Progenitor cell of endocrine pancreas (in vitro differentiated cells): ENCODE measurements around the gene CAMK4. TPM values are rescaled to one million over a fixed set of nuclear protein-coding genes. Genes with fewer than 3 reads are reported as not detected.

Experiments used
- DNase-seq: peaks from one replicate; pipeline ENCODE4 v3.0.0; 2021; ENCODE audit warnings: low spot score; ENCODE audit not compliant: unreplicated experiment
- H3K27ac Mint-ChIP-seq: 2 replicates; pipeline ENCODE4 v1.8.0; 2021; ENCODE audit warnings: mild to moderate bottlenecking, moderate library complexity, mixed read lengths
- H3K27me3 Mint-ChIP-seq: 2 replicates; pipeline ENCODE4 v1.8.0; 2021; ENCODE audit warnings: mixed read lengths
- H3K36me3 Mint-ChIP-seq: 2 replicates; pipeline ENCODE4 v1.8.0; 2022; ENCODE audit warnings: mixed read lengths; ENCODE audit not compliant: insufficient read depth
- H3K4me1 Mint-ChIP-seq: 2 replicates; pipeline ENCODE4 v1.8.0; 2021; ENCODE audit warnings: low read depth, mixed read lengths
- H3K4me3 Mint-ChIP-seq: 2 replicates; pipeline ENCODE4 v1.8.0; 2021; ENCODE audit warnings: low read depth, mild to moderate bottlenecking, moderate library complexity, mixed read lengths
- H3K9me3 Mint-ChIP-seq: 2 replicates; pipeline ENCODE4 v1.8.0; 2021; ENCODE audit warnings: low read depth, mixed read lengths
- CTCF ChIP-seq: fragments of 200-600 bp; sonication (generic); IDR thresholded peaks from one replicate; pipeline ENCODE4 v1.5.0; 2021; ENCODE audit warnings: antibody characterized with exemption, mild to moderate bottlenecking; ENCODE audit not compliant: unreplicated experiment
- total RNA-seq: library from RNA; stranded (reverse); gene quantifications from 2 replicates; pipeline ENCODE4 v1.2.1, GENCODE V29; 2021

The CAMK4 gene
- total RNA-seq, 1 donor from 2014 or later, result 2.3 TPM

GRCh38 chr5:111488353-111488752 is 264.2 kb downstream of the CAMK4 start:
- TF ChIP-seq CTCF, result no peak

GRCh38 chr5:111493031-111493430 is 268.8 kb downstream of the CAMK4 start:
- H3K9me3 Mint-ChIP-seq, result no peaks in the 10 kb centered on the region
- DNase-seq, result no peak
- TF ChIP-seq CTCF, result no peak
- no peak overlapping the region for H3K27ac Mint-ChIP-seq
- H3K4me3 Mint-ChIP-seq, result no peak overlapping the region
- no peaks in the 10 kb centered on the region for H3K27me3 Mint-ChIP-seq
- peaks cover 4% of the 10 kb centered on the region for H3K36me3 Mint-ChIP-seq
- peaks cover 12% of the 10 kb centered on the region for H3K4me1 Mint-ChIP-seq

More at GRCh38 chr5:111488353-111488752, 264.2 kb downstream of the CAMK4 start:
- Mint-ChIP-seq H3K9me3 (no peaks in the 10 kb centered on the region), H3K27me3 (no peaks in the 10 kb centered on the region), H3K4me1 (peaks cover 6% of the 10 kb centered on the region), H3K36me3 (no peaks in the 10 kb centered on the region), H3K4me3 (no peak overlapping the region), H3K27ac (no peak overlapping the region)
- no peak for DNase-seq

- Mint-ChIP-seq H3K36me3 (peaks cover 7% of the 10 kb centered on the region), H3K4me1 (peaks cover 10% of the 10 kb centered on the region), H3K9me3 (no peaks in the 10 kb centered on the region), H3K4me3 (no peak overlapping the region), H3K27me3 (no peaks in the 10 kb centered on the region), H3K27ac (no peak overlapping the region)
- no peak for TF ChIP-seq CTCF
- DNase-seq, result no peak
Measured at GRCh38 chr5:111494355-111494999, 270.3 kb downstream of the CAMK4 start.

GRCh38 chr5:111495159-111495558 is 271.0 kb downstream of the CAMK4 start:
- Mint-ChIP-seq H3K36me3 (peaks cover 7% of the 10 kb centered on the region), H3K27ac (no peak overlapping the region), H3K27me3 (no peaks in the 10 kb centered on the region), H3K9me3 (no peaks in the 10 kb centered on the region), H3K4me3 (no peak overlapping the region), H3K4me1 (peaks cover 10% of the 10 kb centered on the region)
- TF ChIP-seq CTCF, result no peak
- DNase-seq, result no peak

GRCh38 chr5:111498346-111498745 is 274.2 kb downstream of the CAMK4 start:
- no peak for TF ChIP-seq CTCF
- Mint-ChIP-seq H3K27me3 (no peaks in the 10 kb centered on the region), H3K4me1 (peaks cover 10% of the 10 kb centered on the region), H3K9me3 (no peaks in the 10 kb centered on the region), H3K4me3 (no peak overlapping the region), H3K36me3 (peaks cover 10% of the 10 kb centered on the region), H3K27ac (peak overlapping the region; percentile 47)
- DNase-seq, result no peak
